ENCODE results near the gene LIPC.

Gene LIPC

GRCh38 chr15:58490086-58490887, 58.5 kb downstream of the LIPC start:
- TF ChIP-seq GATA3 (IDR thresholded peaks at IDR 0.05; ENCODE audit: low read depth, low read length) = no peak
- no peak for TF ChIP-seq GATA2 (IDR thresholded peaks at IDR 0.05; ENCODE audit: low read depth, low read length)

GRCh38 chr15:58490888-58491473, 59.2 kb downstream of the LIPC start:
- TF ChIP-seq GATA3 (IDR thresholded peaks at IDR 0.05; ENCODE audit: low read depth, low read length) = no peak
- no peak for TF ChIP-seq GATA2 (IDR thresholded peaks at IDR 0.05; ENCODE audit: low read depth, low read length)

- TF ChIP-seq GATA3 (IDR thresholded peaks at IDR 0.05; ENCODE audit: low read depth, low read length) = no peak
- no peak for TF ChIP-seq GATA2 (IDR thresholded peaks at IDR 0.05; ENCODE audit: low read depth, low read length)
Observed at GRCh38 chr15:58491499-58492202, 59.9 kb downstream of the LIPC start.

GRCh38 chr15:58492661-58493397, 61.0 kb downstream of the LIPC start:
- TF ChIP-seq GATA3 (IDR thresholded peaks at IDR 0.05; ENCODE audit: low read depth, low read length) = no peak
- TF ChIP-seq GATA2 (IDR thresholded peaks at IDR 0.05; ENCODE audit: low read depth, low read length) = no peak

GRCh38 chr15:58494567-58494966, 62.8 kb downstream of the LIPC start:
- no peak for TF ChIP-seq GATA3 (IDR thresholded peaks at IDR 0.05; ENCODE audit: low read depth, low read length)
- no peak for TF ChIP-seq GATA2 (IDR thresholded peaks at IDR 0.05; ENCODE audit: low read depth, low read length)

GRCh38 chr15:58495891-58496408, 64.2 kb downstream of the LIPC start:
- TF ChIP-seq GATA2 (IDR thresholded peaks at IDR 0.05; ENCODE audit: low read depth, low read length) (no peak), GATA3 (IDR thresholded peaks at IDR 0.05; ENCODE audit: low read depth, low read length) (no peak)

GRCh38 chr15:58497046-58497785, 65.4 kb downstream of the LIPC start:
- TF ChIP-seq GATA3 (IDR thresholded peaks at IDR 0.05; ENCODE audit: low read depth, low read length) = no peak
- TF ChIP-seq GATA2 (IDR thresholded peaks at IDR 0.05; ENCODE audit: low read depth, low read length) = no peak

- TF ChIP-seq GATA2 (IDR thresholded peaks at IDR 0.05; ENCODE audit: low read depth, low read length) (no peak), GATA3 (IDR thresholded peaks at IDR 0.05; ENCODE audit: low read depth, low read length) (no peak)
Observed at GRCh38 chr15:58498821-58499580, 67.2 kb downstream of the LIPC start.

- no peak for TF ChIP-seq GATA2 (IDR thresholded peaks at IDR 0.05; ENCODE audit: low read depth, low read length)
- no peak for TF ChIP-seq GATA3 (IDR thresholded peaks at IDR 0.05; ENCODE audit: low read depth, low read length)
Observed at GRCh38 chr15:58501006-58501405, 69.2 kb downstream of the LIPC start.

- no peak for TF ChIP-seq GATA3 (IDR thresholded peaks at IDR 0.05; ENCODE audit: low read depth, low read length)
- no peak for TF ChIP-seq GATA2 (IDR thresholded peaks at IDR 0.05; ENCODE audit: low read depth, low read length)
Observed at GRCh38 chr15:58501636-58502188, 69.9 kb downstream of the LIPC start.

- TF ChIP-seq GATA3 (IDR thresholded peaks at IDR 0.05; ENCODE audit: low read depth, low read length) (no peak), GATA2 (IDR thresholded peaks at IDR 0.05; ENCODE audit: low read depth, low read length) (no peak)
Observed at GRCh38 chr15:58503139-58504027, 71.6 kb downstream of the LIPC start.
